Astrocyte (in vitro differentiated cells and primary cell): ENCODE data around the gene MYB. TPM values are rescaled to one million over a fixed set of nuclear protein-coding genes. Genes with fewer than 3 reads are reported as not detected.

Source experiments
- DNase-seq: peaks from one replicate; pipeline ENCODE4 v3.0.0-alpha.2; 2010; ENCODE audit warnings: low read depth
- FAIRE-seq: peaks from 2 replicates; lab custom pipeline; 2011; peaks lifted over from hg19 to GRCh38; lab: Jason Lieb, UNC
- H2AFZ ChIP-seq: 2 replicates; pipeline ENCODE4 v1.6.0; 2012; ENCODE audit warnings: low read depth, low read length, inconsistent platforms
- H3K27ac ChIP-seq: 2 replicates; pipeline ENCODE4 v1.5.1; 2011; ENCODE audit warnings: low read depth, low read length, inconsistent platforms
- H3K27me3 ChIP-seq: 2 replicates; pipeline ENCODE4 v1.6.0; 2011; ENCODE audit warnings: low read length, inconsistent platforms; ENCODE audit not compliant: insufficient read depth
- H3K36me3 ChIP-seq: 2 replicates; pipeline ENCODE4 v1.5.1; 2011; ENCODE audit warnings: low read length, inconsistent platforms; ENCODE audit not compliant: insufficient read depth
- H3K4me1 ChIP-seq: 2 replicates; pipeline ENCODE4 v1.5.1; 2011; ENCODE audit warnings: low read length, inconsistent platforms; ENCODE audit not compliant: insufficient read depth
- H3K4me2 ChIP-seq: 2 replicates; pipeline ENCODE4 v1.6.0; 2012; ENCODE audit warnings: low read length, inconsistent platforms
- H3K4me3 ChIP-seq: 2 replicates; pipeline ENCODE4 v1.5.1; 2011; ENCODE audit warnings: low read depth, mild to moderate bottlenecking, low read length, inconsistent platforms; ENCODE audit not compliant: insufficient read depth
- H3K79me2 ChIP-seq: 2 replicates; pipeline ENCODE4 v1.6.0; 2012; ENCODE audit warnings: mild to moderate bottlenecking, low read length, inconsistent platforms; ENCODE audit not compliant: insufficient read depth
- H3K9ac ChIP-seq: 2 replicates; pipeline ENCODE4 v1.6.0; 2012; ENCODE audit warnings: mild to moderate bottlenecking, low read length, inconsistent platforms
- H3K9me3 ChIP-seq: 2 replicates; pipeline ENCODE4 v1.5.1; 2012; ENCODE audit warnings: low read depth, mild to moderate bottlenecking, low read length, inconsistent platforms; ENCODE audit not compliant: insufficient read depth
- H4K20me1 ChIP-seq: 2 replicates; pipeline ENCODE4 v1.6.0; 2012; ENCODE audit warnings: low read length, inconsistent platforms; ENCODE audit not compliant: insufficient read depth
- H3K27ac Mint-ChIP-seq: one replicate; pipeline ENCODE4 v1.8.0; 2021; ENCODE audit warnings: mild to moderate bottlenecking, mixed read lengths; ENCODE audit not compliant: unreplicated experiment
- H3K27me3 Mint-ChIP-seq: one replicate; pipeline ENCODE4 v1.8.0; 2021; ENCODE audit warnings: low read depth, mixed read lengths; ENCODE audit not compliant: unreplicated experiment
- H3K36me3 Mint-ChIP-seq: one replicate; pipeline ENCODE4 v1.8.0; 2021; ENCODE audit warnings: low read depth, mixed read lengths; ENCODE audit not compliant: unreplicated experiment
- H3K4me1 Mint-ChIP-seq: one replicate; pipeline ENCODE4 v1.8.0; 2021; ENCODE audit warnings: low read depth, mixed read lengths; ENCODE audit not compliant: unreplicated experiment
- H3K4me3 Mint-ChIP-seq: one replicate; pipeline ENCODE4 v1.8.0; 2021; ENCODE audit warnings: mild to moderate bottlenecking, moderate library complexity, mixed read lengths; ENCODE audit not compliant: unreplicated experiment
- H3K9me3 Mint-ChIP-seq: one replicate; pipeline ENCODE4 v1.8.0; 2021; ENCODE audit warnings: mild to moderate bottlenecking, mixed read lengths; ENCODE audit not compliant: unreplicated experiment
- EZH2 ChIP-seq: IDR thresholded peaks from 2 replicates; pipeline ENCODE4 v1.6.1; 2012; ENCODE audit warnings: mild to moderate bottlenecking, low read length, inconsistent platforms; ENCODE audit not compliant: insufficient read depth
- total RNA-seq: library from RNA; stranded (reverse); gene quantifications from 2 replicates; pipeline ENCODE4 v1.2.1, GENCODE V29; 2021
- TF ChIP-seq, protein P1 (sequence below): IDR thresholded peaks from 2 replicates; pipeline ENCODE4 v1.5.1; 2011; ENCODE audit warnings: low read depth, mild to moderate bottlenecking, inconsistent platforms, low read length, moderate library complexity; ENCODE audit not compliant: insufficient read depth

The MYB gene
- total RNA-seq, 1 donor from 2014 or later, result not detected

DNA sequence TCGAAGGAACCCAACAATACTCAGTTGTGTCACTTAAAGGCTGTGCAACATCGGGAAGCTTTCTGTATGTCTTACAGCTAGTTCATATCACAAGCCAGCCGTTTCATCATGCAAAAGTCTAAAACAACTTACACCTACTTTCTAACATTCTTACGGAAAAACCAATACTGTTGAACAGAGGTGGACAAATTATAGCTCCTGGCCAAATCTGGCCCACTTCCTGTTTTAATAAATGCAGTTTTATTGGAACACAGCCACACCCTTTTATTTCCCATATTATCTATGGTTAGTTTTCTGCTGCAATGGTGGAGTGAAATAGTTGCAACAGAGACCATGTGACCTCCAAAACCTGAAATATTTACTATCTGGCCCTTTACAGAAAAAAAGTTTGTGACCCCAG, 46.6 kb downstream of the MYB start:
- DNase-seq, result no peak
- Mint-ChIP-seq H3K4me1 (peaks cover 5% of the 10 kb centered on the region), H3K27ac (no peak overlapping the region), H3K4me3 (no peak overlapping the region), H3K27me3 (no peaks in the 10 kb centered on the region), H3K36me3 (no peaks in the 10 kb centered on the region), H3K9me3 (peaks cover 2% of the 10 kb centered on the region)
- Histone ChIP-seq H3K4me2 (no peak overlapping the region), H3K79me2 (no peaks in the 10 kb centered on the region), H2AFZ (no peak overlapping the region), H3K4me3 (no peak overlapping the region), H3K36me3 (no peaks in the 10 kb centered on the region), H3K9me3 (no peaks in the 10 kb centered on the region), H3K27ac (no peak overlapping the region), H4K20me1 (no peaks in the 10 kb centered on the region), H3K4me1 (no peaks in the 10 kb centered on the region), H3K9ac (no peak overlapping the region), H3K27me3 (no peaks in the 10 kb centered on the region)
- TF ChIP-seq, protein P1, sequence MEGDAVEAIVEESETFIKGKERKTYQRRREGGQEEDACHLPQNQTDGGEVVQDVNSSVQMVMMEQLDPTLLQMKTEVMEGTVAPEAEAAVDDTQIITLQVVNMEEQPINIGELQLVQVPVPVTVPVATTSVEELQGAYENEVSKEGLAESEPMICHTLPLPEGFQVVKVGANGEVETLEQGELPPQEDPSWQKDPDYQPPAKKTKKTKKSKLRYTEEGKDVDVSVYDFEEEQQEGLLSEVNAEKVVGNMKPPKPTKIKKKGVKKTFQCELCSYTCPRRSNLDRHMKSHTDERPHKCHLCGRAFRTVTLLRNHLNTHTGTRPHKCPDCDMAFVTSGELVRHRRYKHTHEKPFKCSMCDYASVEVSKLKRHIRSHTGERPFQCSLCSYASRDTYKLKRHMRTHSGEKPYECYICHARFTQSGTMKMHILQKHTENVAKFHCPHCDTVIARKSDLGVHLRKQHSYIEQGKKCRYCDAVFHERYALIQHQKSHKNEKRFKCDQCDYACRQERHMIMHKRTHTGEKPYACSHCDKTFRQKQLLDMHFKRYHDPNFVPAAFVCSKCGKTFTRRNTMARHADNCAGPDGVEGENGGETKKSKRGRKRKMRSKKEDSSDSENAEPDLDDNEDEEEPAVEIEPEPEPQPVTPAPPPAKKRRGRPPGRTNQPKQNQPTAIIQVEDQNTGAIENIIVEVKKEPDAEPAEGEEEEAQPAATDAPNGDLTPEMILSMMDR, result no peak
- no peak for TF ChIP-seq EZH2
- FAIRE-seq, result no peak

DNA sequence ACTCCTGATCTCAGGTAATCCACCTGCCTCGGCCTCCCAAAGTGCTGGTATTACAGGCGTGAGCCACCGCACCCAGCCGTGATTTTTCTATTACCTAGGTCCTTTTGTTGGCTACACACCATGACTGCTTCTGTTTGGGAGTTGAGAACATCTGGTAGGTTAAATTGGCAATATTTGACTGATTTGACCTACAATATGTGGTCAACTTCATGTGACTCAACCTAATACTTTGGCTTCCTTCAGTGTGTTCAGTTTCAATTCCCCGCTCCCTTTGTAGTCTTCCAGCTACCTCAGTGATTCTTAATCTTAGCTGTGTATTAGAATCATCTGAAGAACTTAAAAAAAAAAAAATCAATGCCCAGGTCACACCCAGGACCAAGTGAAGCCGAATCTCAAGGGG, 47.4 kb downstream of the MYB start:
- Mint-ChIP-seq H3K27me3 (no peaks in the 10 kb centered on the region), H3K4me3 (no peak overlapping the region), H3K27ac (no peak overlapping the region), H3K9me3 (peaks cover 2% of the 10 kb centered on the region), H3K4me1 (peaks cover 5% of the 10 kb centered on the region), H3K36me3 (no peaks in the 10 kb centered on the region)
- H3K27me3 ChIP-seq, result no peaks in the 10 kb centered on the region
- H3K9ac ChIP-seq, result no peak overlapping the region
- no peaks in the 10 kb centered on the region for H3K79me2 ChIP-seq
- TF ChIP-seq EZH2, result no peak
- TF ChIP-seq, protein P1, result no peak
- no peaks in the 10 kb centered on the region for H3K9me3 ChIP-seq
- no peak overlapping the region for H2AFZ ChIP-seq
- H3K4me1 ChIP-seq, result no peaks in the 10 kb centered on the region
- no peaks in the 10 kb centered on the region for H3K36me3 ChIP-seq
- no peak overlapping the region for H3K27ac ChIP-seq
- FAIRE-seq, result no peak
- H4K20me1 ChIP-seq, result no peaks in the 10 kb centered on the region
- DNase-seq, result no peak
- H3K4me2 ChIP-seq, result no peak overlapping the region
- H3K4me3 ChIP-seq, result no peak overlapping the region

DNA sequence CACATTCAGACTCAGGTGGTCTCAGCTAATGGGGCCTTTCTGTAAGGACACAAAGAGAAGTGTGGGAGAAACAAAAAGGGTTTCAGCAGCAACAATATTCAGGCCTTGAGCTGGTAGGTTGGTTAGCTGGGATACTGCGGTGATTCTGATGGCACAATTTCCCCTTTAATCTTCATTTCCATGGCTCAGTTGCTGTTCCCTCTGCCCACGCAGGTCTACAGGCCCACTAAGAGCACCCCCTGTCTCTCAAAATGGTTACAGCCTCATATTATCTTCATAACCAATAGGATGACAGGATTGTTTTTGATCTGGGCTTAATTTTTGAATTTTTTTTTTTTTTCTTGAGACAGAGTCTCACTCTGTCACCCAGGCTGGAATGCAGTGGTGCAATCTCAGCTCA, 48.9 kb downstream of the MYB start:
- Mint-ChIP-seq H3K27ac (no peak overlapping the region), H3K9me3 (no peaks in the 10 kb centered on the region), H3K4me1 (peaks cover 5% of the 10 kb centered on the region), H3K36me3 (no peaks in the 10 kb centered on the region), H3K27me3 (no peaks in the 10 kb centered on the region), H3K4me3 (no peak overlapping the region)
- no peak overlapping the region for H3K27ac ChIP-seq
- H3K9ac ChIP-seq, result no peak overlapping the region
- H3K4me3 ChIP-seq, result no peak overlapping the region
- H3K9me3 ChIP-seq, result no peaks in the 10 kb centered on the region
- no peaks in the 10 kb centered on the region for H3K36me3 ChIP-seq
- no peak for DNase-seq
- no peaks in the 10 kb centered on the region for H4K20me1 ChIP-seq
- H3K79me2 ChIP-seq, result no peaks in the 10 kb centered on the region
- H2AFZ ChIP-seq, result no peak overlapping the region
- H3K4me2 ChIP-seq, result no peak overlapping the region
- no peaks in the 10 kb centered on the region for H3K27me3 ChIP-seq
- TF ChIP-seq, protein P1, result no peak
- no peak for TF ChIP-seq EZH2
- H3K4me1 ChIP-seq, result no peaks in the 10 kb centered on the region
- no peak for FAIRE-seq
